ENCODE measurements around the gene GDF9.

Gene GDF9

GRCh38 chr5:132817011-132817410, 49.3 kb downstream of the GDF9 start:
- no peak for DNase-seq (ENCODE audit: low spot score)

DNA sequence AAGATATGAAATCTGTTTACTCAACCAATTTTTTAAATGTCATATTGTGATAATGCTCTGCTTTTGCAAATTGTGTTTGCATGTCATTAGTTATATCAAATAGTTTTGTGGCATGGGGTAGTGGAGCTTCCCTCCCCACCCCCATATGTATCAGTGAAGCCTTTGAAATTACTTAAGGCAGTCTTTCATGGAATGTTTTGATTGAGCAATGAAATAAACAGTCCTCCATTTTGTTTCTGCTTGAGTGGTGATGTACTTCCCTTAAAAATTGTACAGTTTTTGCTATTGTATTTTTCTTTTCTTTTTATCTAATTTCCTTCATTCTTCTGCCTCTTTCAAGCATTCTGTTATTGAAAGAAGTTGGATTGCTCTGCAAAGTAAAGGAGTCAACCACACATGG, 49.7 kb downstream of the GDF9 start:
- no peak for DNase-seq (ENCODE audit: low spot score)

GRCh38 chr5:132816083-132816482, 50.2 kb downstream of the GDF9 start:
- no peak for DNase-seq (ENCODE audit: low spot score)

DNA sequence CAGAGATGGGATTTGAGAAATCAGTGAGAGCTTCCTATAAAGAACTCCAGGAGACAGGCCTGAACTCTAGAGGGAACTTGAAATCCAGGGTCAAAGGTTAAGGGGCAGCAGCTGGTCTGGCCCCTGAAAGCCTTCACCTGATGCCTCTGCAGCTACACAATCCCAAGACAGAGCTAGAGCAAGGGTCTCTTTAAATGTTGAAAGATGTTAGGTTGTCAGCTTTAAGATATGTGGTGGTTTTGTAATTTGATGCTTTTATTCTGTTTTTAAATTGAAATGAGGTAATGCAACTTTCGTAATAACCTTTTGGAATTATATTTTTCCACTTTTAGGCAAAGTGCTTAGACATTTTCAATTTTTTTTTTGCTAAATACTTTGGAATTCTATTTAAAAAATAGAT, 50.8 kb downstream of the GDF9 start:
- DNase-seq (ENCODE audit: low spot score), result no peak

GRCh38 chr5:132814503-132815294, 51.6 kb downstream of the GDF9 start:
- no peak for DNase-seq (ENCODE audit: low spot score)

DNA sequence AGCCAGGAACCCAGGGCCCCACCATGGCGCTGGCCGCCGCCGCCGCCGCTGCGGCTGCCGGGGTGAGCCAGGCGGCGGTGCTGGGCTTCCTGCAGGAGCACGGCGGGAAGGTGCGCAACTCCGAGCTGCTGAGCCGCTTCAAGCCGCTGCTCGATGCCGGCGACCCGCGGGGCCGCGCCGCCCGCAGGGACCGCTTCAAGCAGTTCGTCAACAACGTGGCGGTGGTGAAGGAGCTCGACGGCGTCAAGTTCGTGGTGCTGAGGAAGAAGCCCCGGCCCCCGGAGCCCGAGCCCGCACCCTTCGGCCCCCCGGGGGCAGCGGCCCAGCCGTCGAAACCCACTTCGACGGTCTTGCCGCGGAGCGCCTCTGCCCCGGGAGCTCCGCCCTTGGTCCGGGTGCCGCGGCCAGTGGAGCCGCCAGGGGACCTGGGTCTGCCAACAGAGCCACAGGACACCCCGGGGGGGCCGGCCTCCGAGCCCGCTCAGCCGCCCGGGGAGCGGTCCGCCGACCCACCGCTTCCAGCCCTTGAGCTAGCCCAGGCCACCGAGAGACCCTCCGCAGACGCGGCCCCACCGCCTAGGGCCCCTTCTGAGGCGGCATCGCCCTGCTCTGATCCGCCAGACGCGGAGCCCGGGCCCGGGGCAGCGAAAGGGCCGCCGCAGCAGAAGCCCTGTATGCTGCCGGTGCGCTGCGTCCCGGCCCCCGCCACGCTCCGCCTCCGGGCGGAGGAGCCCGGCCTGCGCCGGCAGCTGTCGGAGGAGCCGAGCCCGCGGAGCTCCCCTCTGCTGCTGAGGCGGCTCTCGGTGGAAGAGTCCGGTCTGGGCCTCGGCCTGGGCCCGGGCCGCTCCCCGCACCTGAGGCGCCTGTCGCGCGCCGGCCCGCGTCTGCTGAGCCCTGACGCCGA, 52.4 kb downstream of the GDF9 start:
- no peak for DNase-seq (ENCODE audit: low spot score)

- DNase-seq (ENCODE audit: low spot score), result no peak
These were observed 53.3 kb downstream of the GDF9 start, which contains the start of gene SOWAHA for GRCh38 chr5:132812781-132813598. TSS of gene SOWAHA (plus strand) at chr5:132813302. CDS start at chr5:132813622, 320 bp downstream.

GRCh38 chr5:132812123-132812765, 54.0 kb downstream of the GDF9 start:
- DNase-seq (ENCODE audit: low spot score), result no peak

Data from ecto neural progenitor cell (in vitro differentiated cells).